K562 (cell line): ENCODE data around the gene TTC28. TPM values are rescaled to one million over a fixed set of nuclear protein-coding genes. Genes with fewer than 3 reads are reported as not detected.

Experiments
- ATAC-seq: fragments of 200-7000 bp; cut with Tn5 transposase; 3 replicates; pipeline ENCODE4 v1.9.1; 2020; ENCODE audit warnings: moderate library complexity
- BruUV-seq: library from RNA; stranded (reverse); fragments of 400-500 nt; replicated peaks from 2 replicates; lab custom pipeline; 2021; lab: Mats Ljungman, UMichigan
- CTCF ChIA-PET: fragments of 300-600 bp; formaldehyde crosslinking; extraction: SDS; loops from one replicate; lab custom pipeline; 2021; ENCODE audit warnings: low intra/inter-chr PET ratio; lab: Yijun Ruan, JAX
- POLR2A ChIA-PET: fragments of 300-600, 350-650 bp; sonication (Branson Sonifier 250); formaldehyde crosslinking; extraction: SDS; loops from one replicate; lab custom pipeline; 2021; ENCODE audit warnings: antibody characterized with exemption, inconsistent platforms; lab: Yijun Ruan, JAX
- DNase-seq, 4 experiments: peaks; one replicate each; pipeline versions ENCODE4 v3.0.0 to v3.0.0-alpha.2; 2011 to 2018; ENCODE audit warnings: low spot score in 3 of 4, mixed read lengths in 3 of 4; ENCODE audit errors: extremely low read depth in 1 of 4
- FAIRE-seq: peaks from 2 replicates; lab custom pipeline; 2011; peaks lifted over from hg19 to GRCh38; lab: Jason Lieb, UNC
- H2AFZ ChIP-seq: 2 replicates; pipeline ENCODE4 v1.6.0; 2011; ENCODE audit warnings: low read depth, low read length, control low read depth, inconsistent platforms
- H3K27ac ChIP-seq: fragments of 200-600 bp; 3 replicates; pipeline ENCODE4 v1.8.0; 2011; ENCODE audit warnings: low read depth, mild to moderate bottlenecking, control low read depth, inconsistent platforms, low read length, moderate library complexity, mixed read lengths; ENCODE audit errors: extremely low read depth
- H3K27me3 ChIP-seq, 2 experiments: fragments of 300-600 bp in 1 of 2; 2 replicates in 1 of 2; 3 replicates in 1 of 2; pipeline versions ENCODE4 v1.6.0 to v1.8.0; 2011; ENCODE audit warnings: inconsistent platforms in 2 of 2, low read length in 2 of 2, mild to moderate bottlenecking in 1 of 2, mixed read lengths in 1 of 2, moderate library complexity in 1 of 2; ENCODE audit not compliant: control insufficient read depth in 2 of 2, insufficient read depth in 2 of 2
- H3K36me3 ChIP-seq: fragments of 300-600 bp; 3 replicates; pipeline ENCODE4 v1.8.0; 2011; ENCODE audit warnings: mild to moderate bottlenecking, low read length, inconsistent platforms; ENCODE audit not compliant: control insufficient read depth, insufficient read depth
- H3K4me1 ChIP-seq, 2 experiments: fragments of 200-600 bp in 1 of 2; replicated peaks in 1 of 2; 2 replicates in 1 of 2; 3 replicates in 1 of 2; pipeline versions ENCODE4 v1.5.1 to v1.8.0; 2011; ENCODE audit warnings: inconsistent platforms in 2 of 2, low read length in 2 of 2, mild to moderate bottlenecking in 1 of 2, mixed read lengths in 1 of 2, moderate library complexity in 1 of 2; ENCODE audit not compliant: control insufficient read depth in 2 of 2, insufficient read depth in 2 of 2
- H3K4me2 ChIP-seq: 2 replicates; pipeline ENCODE4 v1.6.1; 2011; ENCODE audit warnings: low read length, control low read depth, inconsistent platforms, mixed read lengths; ENCODE audit not compliant: insufficient read depth
- H3K4me3 ChIP-seq: fragments of 200-600 bp; sonication (generic), shearing (Covaris generic); 2 replicates; pipeline ENCODE4 v1.5.1; 2016; ENCODE audit warnings: control low read depth, inconsistent platforms
- H3K79me2 ChIP-seq: fragments of 200-600 bp; 3 replicates; pipeline ENCODE4 v1.8.0; 2011; ENCODE audit warnings: low read length, inconsistent platforms; ENCODE audit not compliant: control insufficient read depth, insufficient read depth
- H3K9ac ChIP-seq, 2 experiments: 2 replicates each; pipeline versions ENCODE4 v1.6.0 to v1.6.1; 2011; ENCODE audit warnings: low read depth in 2 of 2, low read length in 2 of 2, control low read depth in 1 of 2, inconsistent platforms in 1 of 2, mild to moderate bottlenecking in 1 of 2, mixed read lengths in 1 of 2; ENCODE audit not compliant: insufficient read depth in 1 of 2
- H3K9me1 ChIP-seq: one replicate; pipeline ENCODE4 v1.6.0; 2011; ENCODE audit warnings: inconsistent platforms, mild to moderate bottlenecking, low read length, moderate library complexity; ENCODE audit not compliant: control insufficient read depth, insufficient read depth
- H3K9me3 ChIP-seq: replicated peaks from 2 replicates; pipeline ENCODE4 v1.5.1; 2011; ENCODE audit warnings: low read depth, low read length, inconsistent platforms; ENCODE audit not compliant: control insufficient read depth, insufficient read depth
- H4K20me1 ChIP-seq: replicated peaks from 2 replicates; pipeline ENCODE4 v1.6.1; 2011; ENCODE audit warnings: low read length, inconsistent platforms, mixed read lengths; ENCODE audit not compliant: control insufficient read depth, insufficient read depth
- KLF1 ChIP-seq: fragments of 450-650 bp; IDR thresholded peaks from 2 replicates; pipeline ENCODE4 v1.6.1; 2016; ENCODE audit warnings: missing genetic modification characterization, missing compliant biosample characterization
- MEIS2 ChIP-seq: fragments of 450-650 bp; IDR thresholded peaks from 2 replicates; pipeline ENCODE4 v1.6.1; 2014; ENCODE audit warnings: mild to moderate bottlenecking; ENCODE audit not compliant: partially characterized antibody
- ZNF143 ChIP-seq: sonication (generic); formaldehyde crosslinking; IDR thresholded peaks from 2 replicates; pipeline ENCODE4 v1.9.0; 2022; ENCODE audit warnings: mild to moderate bottlenecking, missing genetic modification reagents
- WGBS: fragments of 100-300 bp; shearing (Covaris generic); methylation state at CpG from one replicate; pipeline ENCODE4 v1.1.6; 2016; ENCODE audit warnings: low coverage, mixed read lengths; ENCODE audit not compliant: insufficient coverage; ENCODE audit errors: missing lambda C conversion rate; 5-methylcytosine and 5-hydroxymethylcytosine counted together
- in situ Hi-C: fragments of 300-500 bp; cut with MboI; formaldehyde crosslinking; loops from 4 replicates; pipeline ENCODE4 v1.15.0; 2018; ENCODE audit warnings: inconsistent platforms, mixed read lengths
- intact Hi-C: fragments of 100-400 bp; cut with micrococcal nuclease; formaldehyde crosslinking; loops from 2 replicates; pipeline ENCODE4 v1.14.2; 2022
- polyA plus RNA-seq, 8 experiments: library from polyadenylated mRNA; depleted of rRNA in 4 of 8; stranded (reverse) in 5 of 8; unstranded in 3 of 8; fragments of >200 nt; fragmentation: Nextera tagmentation in 2 of 8; fragmentation: Illumina TruSeq in 1 of 8; extraction: Ambion mirVana in 2 of 8; extraction: Trizol in 1 of 8; gene quantifications; 2 replicates each; pipeline versions ENCODE4 v1.2.1 to v1.2.3, GENCODE V29; 2011 to 2014; ENCODE audit warnings: inconsistent platforms in 1 of 8, missing spikeins in 1 of 8
- total RNA-seq, 7 experiments: library from RNA; depleted of rRNA in 6 of 7; stranded (reverse); fragments of >200 nt in 6 of 7; fragmentation: Illumina TruSeq in 2 of 7; extraction: Trizol in 2 of 7; gene quantifications; 2 replicates each; pipeline versions ENCODE4 v1.2.1 to v1.2.3, GENCODE V29; 2011 to 2021; ENCODE audit warnings: low replicate concordance in 1 of 7
- TF ChIP-seq, protein P1 (sequence below): fragments of 450-650 bp; IDR thresholded peaks from 2 replicates; pipeline ENCODE4 v1.6.1; 2016
- TF ChIP-seq, protein P2 (sequence below), 2 experiments: IDR thresholded peaks in 1 of 2; conservative IDR thresholded peaks in 1 of 2; 2 replicates each; pipeline ENCODE4 v1.6.1; 2016; ENCODE audit warnings: low read depth in 2 of 2, mild to moderate bottlenecking in 1 of 2, missing compliant biosample characterization in 1 of 2, missing genetic modification characterization in 1 of 2, moderate library complexity in 1 of 2
- TF ChIP-seq, protein P3 (sequence below), 2 experiments: fragments of 200-800 bp in 1 of 2; sonication (Bioruptor generic) in 1 of 2; sonication (generic) in 1 of 2; formaldehyde crosslinking in 1 of 2; IDR thresholded peaks in 1 of 2; conservative IDR thresholded peaks in 1 of 2; 2 replicates each; pipeline versions ENCODE4 v1.5.0 to v1.6.1; 2016 to 2020; ENCODE audit warnings: missing compliant biosample characterization in 1 of 2, missing genetic modification characterization in 1 of 2, missing genetic modification reagents in 1 of 2

TTC28 gene
- total and polyA plus RNA-seq, 9 of the 15 experiments (the other 6 are each of a cell fraction or from before 2014, with no cell fraction given) = 0.22 to 10.7 (median 3.1) TPM

DNA sequence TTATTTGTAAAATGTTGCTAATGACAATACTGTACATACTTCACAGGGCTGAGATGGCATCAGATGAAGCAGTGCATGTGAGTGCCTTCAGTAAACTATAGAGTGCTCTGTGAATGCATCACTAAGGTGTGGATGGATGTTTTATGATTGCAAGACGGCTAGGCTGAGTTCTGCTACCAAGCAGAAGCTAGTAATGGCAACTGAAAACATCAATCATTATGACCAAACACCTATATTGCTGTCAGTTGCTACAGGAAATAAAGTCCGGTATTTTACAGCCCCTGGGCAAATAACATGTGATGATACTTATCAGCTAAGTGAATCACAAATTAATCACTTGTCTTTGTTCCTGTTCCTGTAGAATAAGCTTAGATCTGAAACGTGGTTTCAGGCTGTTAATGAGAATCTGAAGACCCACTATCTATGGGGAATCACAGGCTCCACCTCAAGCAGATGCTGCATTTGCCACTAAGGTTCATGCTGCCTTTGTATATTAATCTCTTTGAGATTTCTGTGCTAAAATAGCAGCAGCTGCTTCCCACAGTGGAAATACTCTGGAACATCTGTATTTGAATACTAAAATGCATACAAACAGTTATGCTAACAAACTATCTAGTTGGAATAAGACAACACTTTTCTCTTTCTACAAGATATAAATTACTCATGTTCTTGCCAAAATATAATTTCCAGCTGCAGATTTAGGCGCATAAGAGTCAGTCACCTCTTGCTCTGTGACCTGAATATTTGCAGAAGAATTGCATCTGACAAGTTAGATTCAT lies 506.6 kb downstream of the TTC28 start:
- no peaks in the 10 kb centered on the region for H3K27me3 ChIP-seq
- ChIA-PET CTCF (no interaction called here), POLR2A (no interaction called here)
- ATAC-seq (no peak), FAIRE-seq (no peak), DNase-seq (no peak)
- in situ Hi-C loops (no loop called here), intact Hi-C loops (no loop called here)
- H3K4me3 ChIP-seq = no peak overlapping the region
- no peak overlapping the region for H3K4me2 ChIP-seq
- no TSS peak for BruUV-seq
- no peaks in the 10 kb centered on the region for H3K36me3 ChIP-seq
- H3K4me1 ChIP-seq = peaks cover 0 to 2% of the 10 kb centered on the region in 2 experiments; a peak in 1 of 5 replicates
- no peak overlapping the region for H3K9ac ChIP-seq
- WGBS = 23% methylated on average over 4 of the region's 4 CpGs
- no peak for TF ChIP-seq ZNF143 (CRISPR knock-in tag)
- TF ChIP-seq, protein P1, sequence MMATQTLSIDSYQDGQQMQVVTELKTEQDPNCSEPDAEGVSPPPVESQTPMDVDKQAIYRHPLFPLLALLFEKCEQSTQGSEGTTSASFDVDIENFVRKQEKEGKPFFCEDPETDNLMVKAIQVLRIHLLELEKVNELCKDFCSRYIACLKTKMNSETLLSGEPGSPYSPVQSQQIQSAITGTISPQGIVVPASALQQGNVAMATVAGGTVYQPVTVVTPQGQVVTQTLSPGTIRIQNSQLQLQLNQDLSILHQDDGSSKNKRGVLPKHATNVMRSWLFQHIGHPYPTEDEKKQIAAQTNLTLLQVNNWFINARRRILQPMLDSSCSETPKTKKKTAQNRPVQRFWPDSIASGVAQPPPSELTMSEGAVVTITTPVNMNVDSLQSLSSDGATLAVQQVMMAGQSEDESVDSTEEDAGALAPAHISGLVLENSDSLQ = peak; percentile 15; the same call in 1 of the 2 replicates
- peak; percentile 45 for TF ChIP-seq MEIS2
- TF ChIP-seq, protein P2, sequence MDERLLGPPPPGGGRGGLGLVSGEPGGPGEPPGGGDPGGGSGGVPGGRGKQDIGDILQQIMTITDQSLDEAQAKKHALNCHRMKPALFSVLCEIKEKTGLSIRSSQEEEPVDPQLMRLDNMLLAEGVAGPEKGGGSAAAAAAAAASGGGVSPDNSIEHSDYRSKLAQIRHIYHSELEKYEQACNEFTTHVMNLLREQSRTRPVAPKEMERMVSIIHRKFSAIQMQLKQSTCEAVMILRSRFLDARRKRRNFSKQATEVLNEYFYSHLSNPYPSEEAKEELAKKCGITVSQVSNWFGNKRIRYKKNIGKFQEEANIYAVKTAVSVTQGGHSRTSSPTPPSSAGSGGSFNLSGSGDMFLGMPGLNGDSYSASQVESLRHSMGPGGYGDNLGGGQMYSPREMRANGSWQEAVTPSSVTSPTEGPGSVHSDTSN (CRISPR knock-in tag; IDR thresholded peaks at IDR 0.05; ENCODE audit: low read depth) = no peak
- TF ChIP-seq, protein P2 (tag; conservative IDR thresholded peaks at IDR 0.05; ENCODE audit: low read depth) = peak; percentile 45
- TF ChIP-seq, protein P3, sequence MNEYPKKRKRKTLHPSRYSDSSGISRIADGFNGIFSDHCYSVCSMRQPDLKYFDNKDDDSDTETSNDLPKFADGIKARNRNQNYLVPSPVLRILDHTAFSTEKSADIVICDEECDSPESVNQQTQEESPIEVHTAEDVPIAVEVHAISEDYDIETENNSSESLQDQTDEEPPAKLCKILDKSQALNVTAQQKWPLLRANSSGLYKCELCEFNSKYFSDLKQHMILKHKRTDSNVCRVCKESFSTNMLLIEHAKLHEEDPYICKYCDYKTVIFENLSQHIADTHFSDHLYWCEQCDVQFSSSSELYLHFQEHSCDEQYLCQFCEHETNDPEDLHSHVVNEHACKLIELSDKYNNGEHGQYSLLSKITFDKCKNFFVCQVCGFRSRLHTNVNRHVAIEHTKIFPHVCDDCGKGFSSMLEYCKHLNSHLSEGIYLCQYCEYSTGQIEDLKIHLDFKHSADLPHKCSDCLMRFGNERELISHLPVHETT (CRISPR knock-in tag; conservative IDR thresholded peaks at IDR 0.05 in 1 of 2, IDR thresholded peaks at IDR 0.05 in 1 of 2) = no peak
- no peak for TF ChIP-seq KLF1 (tag)
- no peaks in the 10 kb centered on the region for H4K20me1 ChIP-seq
- H3K27ac ChIP-seq = no peak overlapping the region
- H2AFZ ChIP-seq = no peak overlapping the region
- no peaks in the 10 kb centered on the region for H3K9me1 ChIP-seq
- no peaks in the 10 kb centered on the region for H3K79me2 ChIP-seq
- H3K9me3 ChIP-seq = no peaks in the 10 kb centered on the region
